Activated B cell treated with CpG ODN at 0.5 μM for 24 hours (primary cell): ENCODE measurements around the gene SLC15A4. TPM values are rescaled to one million over a fixed set of nuclear protein-coding genes. Genes with fewer than 3 reads are reported as not detected.

Experiments used
- ATAC-seq: fragments of 200-7000 bp; cut with Tn5 transposase; one replicate; pipeline ENCODE4 v1.10.0; 2021; ENCODE audit warnings: low read depth, mild to moderate bottlenecking, moderate library complexity
- CTCF ChIA-PET: fragments of 350-600 bp; sonication (Branson Sonifier 250); formaldehyde crosslinking; loops from one replicate; lab custom pipeline; 2021; ENCODE audit warnings: antibody characterized with exemption; lab: Charles Lee
- POLR2A ChIA-PET: fragments of 350-600 bp; sonication (Branson Sonifier 250); formaldehyde crosslinking; loops from one replicate; lab custom pipeline; 2021; ENCODE audit warnings: antibody characterized with exemption; lab: Charles Lee
- DNase-seq: peaks from one replicate; pipeline ENCODE4 v3.0.0; 2022
- H3K27ac Mint-ChIP-seq: one replicate; pipeline ENCODE4 v1.8.0; 2020; ENCODE audit warnings: mixed read lengths
- H3K27me3 Mint-ChIP-seq: one replicate; pipeline ENCODE4 v1.8.0; 2021; ENCODE audit warnings: mixed read lengths
- H3K36me3 Mint-ChIP-seq: one replicate; pipeline ENCODE4 v1.8.0; 2021; ENCODE audit warnings: low read depth, mixed read lengths
- H3K4me1 Mint-ChIP-seq: one replicate; pipeline ENCODE4 v1.8.0; 2021; ENCODE audit warnings: mixed read lengths
- H3K4me3 Mint-ChIP-seq: one replicate; pipeline ENCODE4 v1.8.0; 2020; ENCODE audit warnings: mild to moderate bottlenecking, mixed read lengths
- H3K9me3 Mint-ChIP-seq: one replicate; pipeline ENCODE4 v1.8.0; 2020; ENCODE audit warnings: mixed read lengths
- intact Hi-C: fragments of 100-400 bp; cut with micrococcal nuclease; formaldehyde crosslinking; loops from one replicate; pipeline ENCODE4 v1.15.1; 2024
- total RNA-seq: library from RNA; stranded (reverse); gene quantifications from 2 replicates; pipeline ENCODE4 v1.2.3, GENCODE V29; 2022
- TF ChIP-seq, protein P1 (sequence below): fragments of 200-600 bp; IDR thresholded peaks from one replicate; pipeline ENCODE4 v1.8.0; 2022; ENCODE audit warnings: antibody characterized with exemption, mild to moderate bottlenecking

Gene SLC15A4
- 48.5 and 54.0 TPM in 2 replicates for total RNA-seq

DNA sequence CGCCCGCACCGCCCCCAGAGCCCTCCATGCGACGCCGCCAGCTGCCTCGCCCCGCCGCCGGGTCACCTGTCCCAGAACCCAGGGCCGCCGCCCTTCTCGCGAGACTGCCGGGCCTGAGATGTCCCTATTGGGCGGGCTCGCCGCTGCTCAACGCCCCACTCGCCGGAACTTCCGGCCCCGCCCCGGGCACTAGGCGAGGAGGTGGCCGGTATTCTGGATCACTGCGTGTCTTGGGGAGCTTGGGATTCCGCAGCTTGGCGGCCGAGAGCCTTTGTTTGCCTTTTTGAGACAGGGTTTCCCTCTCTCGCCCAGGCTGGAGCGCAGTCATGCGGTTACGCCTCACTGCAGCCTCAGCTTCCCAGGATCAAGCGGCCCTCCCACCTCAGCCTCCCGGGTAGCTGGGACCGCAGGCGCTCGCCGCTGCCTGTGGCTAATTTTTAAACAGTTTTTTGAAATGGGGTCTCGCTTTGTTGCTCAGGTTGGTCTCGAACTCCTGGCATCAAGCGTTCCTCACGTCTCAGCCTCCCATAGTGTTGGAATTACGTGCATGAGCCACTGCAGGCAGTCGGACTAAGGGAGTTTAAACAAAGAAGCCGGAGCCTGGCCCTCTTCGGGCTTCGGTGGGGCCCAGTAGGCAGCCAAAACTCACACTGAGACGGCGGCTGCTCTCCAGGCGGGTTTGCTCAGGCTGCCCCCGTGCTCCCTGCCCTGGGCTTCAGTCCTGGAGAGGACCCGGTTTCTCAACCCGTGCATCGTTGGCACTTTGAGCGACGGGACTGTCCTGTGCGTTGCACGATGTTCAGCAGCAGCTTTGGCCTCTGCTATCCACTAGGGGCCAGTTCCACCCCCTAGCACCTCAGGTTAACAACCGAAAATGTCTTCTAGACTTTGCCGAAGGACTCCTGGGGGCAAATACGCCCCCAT is at the start of gene SLC15A4:
TSS of gene SLC15A4 (minus strand) at position 43 of the 924 bp plus-strand sequence. CDS start at position 28, 15 bp downstream.
- Mint-ChIP-seq H3K9me3 (no peaks in the 10 kb centered on the region), H3K27ac (peak within 1 kb of the TSS; percentile 82), H3K27me3 (no peaks in the 10 kb centered on the region), H3K36me3 (peaks cover 23% of the 10 kb centered on the region), H3K4me1 (peaks cover 57% of the 10 kb centered on the region), H3K4me3 (peak within 1 kb of the TSS; percentile 87)
- ChIA-PET CTCF (interaction anchor here (0.6 to 0.9 kb wide), 2 partner anchors 27 to 28 kb away, joined by 3 to 4 read pairs; no protein-coding TSS in a partner anchor), POLR2A (interaction anchor here (0.6 to 3.3 kb wide), 10 partner anchors 10 to 41 kb away, joined by 3 to 56 read pairs (median 4); no protein-coding TSS in a partner anchor)
- ATAC-seq, result peak; percentile 82
- peak; percentile 93 for DNase-seq
- TF ChIP-seq, protein P1, sequence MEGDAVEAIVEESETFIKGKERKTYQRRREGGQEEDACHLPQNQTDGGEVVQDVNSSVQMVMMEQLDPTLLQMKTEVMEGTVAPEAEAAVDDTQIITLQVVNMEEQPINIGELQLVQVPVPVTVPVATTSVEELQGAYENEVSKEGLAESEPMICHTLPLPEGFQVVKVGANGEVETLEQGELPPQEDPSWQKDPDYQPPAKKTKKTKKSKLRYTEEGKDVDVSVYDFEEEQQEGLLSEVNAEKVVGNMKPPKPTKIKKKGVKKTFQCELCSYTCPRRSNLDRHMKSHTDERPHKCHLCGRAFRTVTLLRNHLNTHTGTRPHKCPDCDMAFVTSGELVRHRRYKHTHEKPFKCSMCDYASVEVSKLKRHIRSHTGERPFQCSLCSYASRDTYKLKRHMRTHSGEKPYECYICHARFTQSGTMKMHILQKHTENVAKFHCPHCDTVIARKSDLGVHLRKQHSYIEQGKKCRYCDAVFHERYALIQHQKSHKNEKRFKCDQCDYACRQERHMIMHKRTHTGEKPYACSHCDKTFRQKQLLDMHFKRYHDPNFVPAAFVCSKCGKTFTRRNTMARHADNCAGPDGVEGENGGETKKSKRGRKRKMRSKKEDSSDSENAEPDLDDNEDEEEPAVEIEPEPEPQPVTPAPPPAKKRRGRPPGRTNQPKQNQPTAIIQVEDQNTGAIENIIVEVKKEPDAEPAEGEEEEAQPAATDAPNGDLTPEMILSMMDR, result no peak
- intact Hi-C loops, result loop anchor here (5.0 kb wide), 1 partner anchor 42 kb away; no protein-coding TSS in a partner anchor

DNA sequence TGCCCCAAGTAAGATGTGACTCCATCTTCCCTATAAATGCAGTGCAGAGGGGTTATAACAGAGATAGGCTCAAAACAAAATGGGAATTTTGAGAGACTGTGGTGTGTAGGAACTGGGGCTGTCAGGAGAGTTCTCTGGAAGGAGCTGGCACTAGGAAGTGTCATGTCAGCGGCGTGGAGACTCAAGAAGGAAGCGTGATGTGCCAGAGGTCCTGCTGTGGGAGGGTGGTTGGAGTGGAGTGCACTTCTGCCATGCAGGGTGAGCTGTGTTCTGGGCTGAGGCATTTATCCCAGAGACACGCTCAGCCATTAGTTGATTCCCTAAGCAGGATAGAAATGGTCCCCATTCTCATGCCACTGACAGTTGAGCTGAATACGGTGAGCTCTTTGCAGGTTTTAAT is 48.5 kb upstream of the SLC15A4 start:
- no peak for DNase-seq
- intact Hi-C loops, result no loop called here
- H3K27me3 Mint-ChIP-seq, result no peaks in the 10 kb centered on the region
- no peak overlapping the region for H3K4me3 Mint-ChIP-seq
- no peak overlapping the region for H3K27ac Mint-ChIP-seq
- H3K4me1 Mint-ChIP-seq, result no peaks in the 10 kb centered on the region
- POLR2A ChIA-PET, result no interaction called here
- TF ChIP-seq, protein P1, result no peak
- no peak for ATAC-seq
- CTCF ChIA-PET, result no interaction called here
- peaks cover 1% of the 10 kb centered on the region for H3K36me3 Mint-ChIP-seq
- H3K9me3 Mint-ChIP-seq, result peaks cover 13% of the 10 kb centered on the region

DNA sequence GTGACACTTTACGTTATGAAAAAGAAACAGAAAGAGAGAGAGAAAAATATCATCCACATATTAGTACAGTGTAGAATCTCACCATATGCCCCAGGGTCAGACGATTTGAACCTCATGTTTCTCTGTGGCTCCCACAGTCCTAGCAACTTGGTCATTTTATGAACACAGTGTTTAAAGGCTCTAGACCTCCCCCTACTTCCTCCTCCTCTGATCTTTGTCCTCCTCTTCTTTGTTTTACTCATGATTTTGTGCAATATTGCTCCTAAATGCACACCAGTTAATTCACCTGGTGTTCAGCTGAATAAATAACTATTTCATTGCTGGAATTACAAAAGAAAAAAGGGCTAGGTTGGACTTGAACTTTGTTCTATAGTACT is 47.7 kb upstream of the SLC15A4 start:
- H3K27ac Mint-ChIP-seq, result no peak overlapping the region
- TF ChIP-seq, protein P1, result no peak
- H3K36me3 Mint-ChIP-seq, result no peaks in the 10 kb centered on the region
- CTCF ChIA-PET, result no interaction called here
- no peaks in the 10 kb centered on the region for H3K27me3 Mint-ChIP-seq
- H3K4me1 Mint-ChIP-seq, result no peaks in the 10 kb centered on the region
- ATAC-seq (no peak), DNase-seq (no peak)
- intact Hi-C loops, result no loop called here
- POLR2A ChIA-PET, result no interaction called here
- H3K9me3 Mint-ChIP-seq, result peaks cover 9% of the 10 kb centered on the region
- H3K4me3 Mint-ChIP-seq, result no peak overlapping the region

DNA sequence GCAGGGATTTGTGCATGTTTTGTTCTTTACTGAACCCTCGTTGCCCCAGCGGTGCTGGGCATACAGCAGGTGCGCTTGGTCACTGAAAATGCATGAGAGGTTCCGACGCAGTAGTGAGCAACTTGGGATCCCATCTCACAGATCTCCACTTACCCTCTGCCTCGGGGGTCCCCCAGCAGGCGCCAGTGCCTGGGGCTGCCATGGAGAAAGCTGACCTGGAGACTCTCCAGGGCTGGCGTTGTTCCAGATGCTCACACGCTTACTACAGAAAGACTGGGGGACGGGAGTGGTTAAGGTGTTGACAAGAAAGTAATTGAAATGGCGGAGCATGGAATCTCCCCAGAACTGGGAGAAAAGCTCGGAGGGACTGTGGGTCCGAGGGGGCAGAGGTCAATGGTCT is 43.7 kb upstream of the SLC15A4 start:
- Mint-ChIP-seq H3K27ac (no peak overlapping the region), H3K9me3 (no peaks in the 10 kb centered on the region), H3K27me3 (no peaks in the 10 kb centered on the region), H3K4me3 (no peak overlapping the region), H3K36me3 (no peaks in the 10 kb centered on the region), H3K4me1 (no peaks in the 10 kb centered on the region)
- TF ChIP-seq, protein P1, result no peak
- ChIA-PET CTCF (no interaction called here), POLR2A (no interaction called here)
- ATAC-seq (no peak), DNase-seq (no peak)
- intact Hi-C loops, result no loop called here

- CTCF ChIA-PET, result no interaction called here
- intact Hi-C loops, result no loop called here
- Mint-ChIP-seq H3K27ac (no peak overlapping the region), H3K4me1 (no peaks in the 10 kb centered on the region), H3K9me3 (no peaks in the 10 kb centered on the region), H3K27me3 (peaks cover 7% of the 10 kb centered on the region), H3K4me3 (no peak overlapping the region), H3K36me3 (no peaks in the 10 kb centered on the region)
- DNase-seq (no peak), ATAC-seq (no peak)
- POLR2A ChIA-PET, result no interaction called here
- TF ChIP-seq, protein P1, result no peak
Measured at GRCh38 chr12:128864516-128865186, 40.9 kb upstream of the SLC15A4 start.
